GM18517 (cell line): ENCODE data around the gene SIK2.
"Not testable (repeated sequence)": the region's sequence is repeated elsewhere in the genome, so short reads cannot be mapped to it uniquely, and the experiment has no call there.

Experiments
- ATAC-seq: cut with Tn5 transposase; IDR thresholded peaks from one replicate; pipeline ENCODE4 v1.9.1; 2021; ENCODE audit warnings: mild to moderate bottlenecking, moderate library complexity; ENCODE audit not compliant: unreplicated experiment

Gene SIK2

DNA sequence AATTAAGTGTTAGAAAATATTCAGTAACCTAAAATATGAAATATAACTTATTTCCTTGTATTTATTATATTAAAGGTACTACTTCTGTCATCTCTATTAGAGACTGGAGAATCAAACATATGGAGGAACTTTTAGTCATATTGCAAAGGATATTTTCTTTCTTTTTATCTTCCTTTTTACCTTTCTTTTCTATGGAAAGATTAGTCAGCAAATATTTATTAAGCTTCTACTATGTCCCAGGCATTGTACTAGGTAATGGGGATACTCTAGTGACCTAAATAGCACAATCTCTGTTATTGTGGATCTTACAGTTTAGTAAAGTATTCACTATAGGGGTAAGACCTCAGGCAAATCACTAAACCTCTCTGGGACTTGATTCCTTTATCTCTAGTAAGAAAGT is 18.3 kb downstream of the SIK2 start:
- no peak for ATAC-seq

- ATAC-seq, result no peak
These were observed 21.3 kb downstream of the SIK2 start for GRCh38 chr11:111623527-111624030.

GRCh38 chr11:111624608-111625007 is 22.4 kb downstream of the SIK2 start:
- no peak for ATAC-seq

DNA sequence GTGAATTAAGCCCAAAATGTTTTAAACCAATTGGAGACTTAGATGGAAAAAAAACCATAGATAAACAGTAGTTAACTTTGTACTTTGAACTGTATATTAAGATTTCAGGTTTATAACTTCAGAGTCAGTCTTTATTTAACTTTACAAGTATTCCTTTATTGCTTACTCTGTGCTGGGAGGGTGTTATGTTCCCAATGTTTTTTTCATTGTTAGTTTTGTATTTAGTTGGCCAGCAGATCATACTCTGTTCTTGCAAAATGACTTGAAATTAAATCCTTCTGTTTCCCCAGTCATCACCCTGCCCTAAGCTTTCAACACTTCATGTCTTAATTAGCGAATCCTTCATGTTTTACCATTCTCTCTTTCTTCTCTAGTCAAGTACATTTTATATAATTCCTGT is 25.3 kb downstream of the SIK2 start:
- no peak for ATAC-seq

GRCh38 chr11:111629499-111629898 is 27.2 kb downstream of the SIK2 start:
- no peak for ATAC-seq

GRCh38 chr11:111631024-111631665 is 28.9 kb downstream of the SIK2 start:
- no peak for ATAC-seq

- no peak for ATAC-seq
These were observed 29.4 kb downstream of the SIK2 start for GRCh38 chr11:111631666-111632039.

GRCh38 chr11:111632516-111633220 is 30.4 kb downstream of the SIK2 start:
- no peak for ATAC-seq

DNA sequence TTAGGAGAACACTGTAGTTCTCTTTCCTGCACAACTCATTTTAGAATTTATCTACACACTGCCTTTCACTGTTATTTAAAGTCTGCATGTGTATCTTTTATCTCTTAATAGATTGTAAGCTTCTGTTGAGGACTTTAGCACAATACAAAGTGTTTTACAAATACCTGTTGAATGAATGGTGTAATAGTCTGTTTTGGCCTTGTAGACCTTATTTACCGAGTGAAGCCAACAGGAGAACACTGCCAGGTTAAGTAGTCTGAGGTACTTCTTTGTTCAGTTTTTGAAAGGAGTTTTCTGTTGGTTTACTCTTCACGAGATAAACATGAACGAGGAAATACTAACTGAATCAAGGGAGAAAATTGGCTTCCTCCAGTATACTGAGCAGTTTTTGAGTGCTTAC is 31.0 kb downstream of the SIK2 start:
- no peak for ATAC-seq

- ATAC-seq, result no peak
These were observed 31.6 kb downstream of the SIK2 start for GRCh38 chr11:111633756-111634362.

- no peak for ATAC-seq
These were observed 32.9 kb downstream of the SIK2 start for GRCh38 chr11:111634981-111635705.

DNA sequence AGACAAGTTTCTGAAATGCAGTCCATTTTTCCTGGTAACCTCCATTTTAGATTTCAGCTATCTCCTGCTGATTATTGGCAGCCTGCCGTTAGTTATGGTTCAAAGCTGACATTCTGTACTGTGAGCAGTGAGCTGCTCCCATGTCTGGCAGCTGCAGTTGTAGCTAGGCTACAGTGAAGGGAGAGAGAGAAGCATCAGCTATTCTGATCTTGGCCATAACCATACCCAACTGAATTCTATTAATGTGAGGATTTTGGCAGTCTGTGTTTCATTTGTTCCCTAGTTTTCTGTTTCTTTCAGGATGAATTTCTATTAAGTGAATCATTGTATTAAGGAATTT is 33.4 kb downstream of the SIK2 start:
- ATAC-seq, result no peak

DNA sequence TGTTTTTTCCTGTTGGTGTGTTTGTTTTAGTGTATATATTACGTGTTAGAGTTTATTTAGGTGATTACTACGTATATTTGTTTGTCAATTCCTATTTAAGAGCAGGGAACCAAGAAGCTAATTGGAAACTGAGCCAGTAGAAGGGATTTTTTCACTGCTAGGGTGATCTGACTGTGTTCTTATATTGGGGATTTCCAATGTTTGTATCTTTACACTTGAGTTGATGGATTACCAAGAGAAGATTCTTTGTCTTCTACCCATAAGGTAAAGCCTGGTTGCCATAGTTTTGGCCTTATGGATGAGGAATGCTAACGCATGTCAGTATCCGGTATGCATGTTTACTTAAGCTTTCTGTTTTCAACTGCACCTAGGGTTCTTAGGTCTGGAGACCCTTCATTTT is 35.6 kb downstream of the SIK2 start:
- no peak for ATAC-seq

DNA sequence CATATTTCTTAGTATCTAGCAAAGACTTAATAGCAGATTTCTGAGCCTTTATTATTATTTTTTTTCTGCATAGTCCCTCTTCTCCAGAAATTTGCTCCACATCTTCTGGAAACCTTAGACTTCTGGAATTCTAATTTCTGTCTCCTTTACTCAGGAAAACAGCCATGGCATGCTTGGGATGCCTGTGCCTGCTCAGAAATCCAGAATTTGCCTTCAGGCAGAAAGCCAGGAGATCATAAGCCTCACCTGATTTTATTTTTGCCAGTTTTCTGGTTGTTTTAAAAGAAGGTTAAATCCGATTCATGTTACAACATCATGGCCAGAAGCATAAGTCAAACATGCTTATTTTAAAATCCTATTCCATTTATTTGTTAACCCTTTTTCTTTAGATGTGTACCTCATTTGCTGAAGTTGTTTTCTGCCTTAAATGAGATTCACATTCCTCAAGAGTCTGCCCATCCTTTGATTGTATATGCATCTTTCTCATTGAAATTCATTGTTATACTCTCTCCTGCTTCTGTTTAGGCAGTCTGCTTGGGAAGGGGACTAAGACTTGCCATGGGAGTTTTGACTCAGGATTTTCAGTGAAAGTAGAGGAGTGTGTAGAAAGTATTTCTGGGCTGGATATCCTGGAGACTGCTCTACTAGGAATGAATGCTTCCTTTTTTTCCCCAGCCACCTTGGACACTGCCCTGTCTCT is 37.1 kb downstream of the SIK2 start:
- no peak for ATAC-seq

DNA sequence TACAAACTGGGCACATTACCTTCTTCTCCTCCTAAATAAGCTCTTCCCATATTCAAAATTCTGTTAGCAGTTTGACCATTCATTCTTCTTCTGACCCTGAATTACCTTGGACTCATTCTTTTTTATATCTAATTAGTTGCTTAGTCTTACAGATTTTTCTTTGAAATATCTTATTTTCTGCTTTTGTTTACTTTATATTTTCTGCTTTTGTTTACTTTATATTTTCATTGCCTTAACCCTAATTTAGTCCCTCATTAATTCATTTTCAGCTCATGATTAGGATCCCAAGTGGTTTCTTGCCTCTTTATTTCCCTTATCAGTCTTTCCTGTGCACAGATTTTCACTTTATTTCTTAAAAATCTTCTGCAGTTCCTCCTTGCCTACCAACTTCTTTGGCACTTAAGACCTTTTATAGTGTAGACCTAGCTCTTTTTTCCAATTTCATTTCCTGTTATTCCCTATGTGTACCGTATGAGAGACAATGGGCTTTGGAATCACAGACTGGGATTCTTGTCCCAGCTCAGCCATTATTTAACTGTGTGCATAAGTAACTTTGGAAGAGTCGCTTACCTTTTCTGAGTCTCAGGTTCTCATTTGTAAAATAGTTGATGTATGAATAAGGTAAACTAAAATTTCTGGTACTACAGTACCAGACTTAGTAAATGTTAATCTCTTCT is 39.2 kb downstream of the SIK2 start:
- ATAC-seq, result no peak

DNA sequence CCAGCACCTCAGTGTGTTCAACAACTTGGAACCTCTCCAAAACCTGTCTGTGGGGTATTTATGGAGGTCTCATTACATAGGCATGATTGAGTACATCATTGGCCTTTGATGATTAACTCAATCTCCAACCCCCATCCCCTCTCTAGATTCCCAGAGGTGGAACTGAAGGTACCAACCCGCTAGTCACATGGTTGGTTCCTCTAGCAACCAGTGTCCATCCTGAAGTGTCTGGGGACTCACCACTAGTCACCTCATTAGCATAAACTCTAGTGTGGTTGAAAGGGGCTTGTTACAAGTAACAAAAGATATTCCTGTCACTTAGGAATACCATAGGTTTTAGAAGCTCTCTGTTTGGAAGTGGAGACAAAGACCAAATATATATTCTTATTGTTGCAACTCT is 40.3 kb downstream of the SIK2 start:
- ATAC-seq, result no peak

DNA sequence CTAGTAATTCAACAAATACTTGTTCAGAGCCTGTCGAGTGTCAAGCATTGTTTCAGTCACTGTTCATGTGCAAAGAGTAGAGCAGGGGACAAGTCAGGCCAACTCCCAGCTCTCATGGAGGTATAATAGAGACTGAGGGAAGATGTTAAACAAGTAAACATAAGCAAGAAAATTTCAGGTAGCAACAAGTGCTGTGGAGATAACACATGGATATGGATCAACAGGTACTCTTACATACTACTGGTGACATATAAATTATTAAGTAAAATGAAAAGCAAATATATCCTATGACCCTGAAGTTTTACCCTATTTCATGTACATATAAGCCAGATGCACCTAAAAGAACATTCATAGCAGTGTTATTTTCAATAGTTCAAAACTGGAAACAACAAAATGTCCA is 42.7 kb downstream of the SIK2 start:
- no peak for ATAC-seq

- ATAC-seq, result no peak
These were observed 43.5 kb downstream of the SIK2 start for GRCh38 chr11:111645657-111646316.

DNA sequence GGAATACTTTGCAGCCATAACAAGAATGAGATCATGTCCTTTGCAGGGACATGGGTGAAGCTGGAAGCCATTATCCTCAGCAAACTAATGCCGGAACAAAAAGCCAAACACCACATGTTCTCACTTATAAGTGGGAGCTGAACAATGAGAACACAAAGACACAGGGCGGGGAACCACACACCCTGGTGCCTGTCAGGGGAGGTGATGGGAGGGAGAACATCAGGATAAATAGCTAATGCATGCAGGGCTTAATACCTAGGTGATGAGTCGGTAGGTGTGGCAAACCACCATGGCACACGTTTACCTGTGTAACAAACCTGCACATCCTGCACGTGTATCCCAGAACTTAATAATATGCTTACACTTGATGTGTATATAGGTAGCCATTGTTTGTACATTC is 49.1 kb downstream of the SIK2 start:
- ATAC-seq, result not testable (repeated sequence)

- no peak for ATAC-seq
These were observed 49.9 kb downstream of the SIK2 start for GRCh38 chr11:111652184-111652583.
